Measurements from ENCODE around the gene MYH15. TPM values are rescaled to one million over a fixed set of nuclear protein-coding genes. Genes with fewer than 3 reads are reported as not detected.

Gene MYH15
- total RNA-seq, 2 experiments from 2014 or later, result 0.46 to 0.57 TPM

DNA sequence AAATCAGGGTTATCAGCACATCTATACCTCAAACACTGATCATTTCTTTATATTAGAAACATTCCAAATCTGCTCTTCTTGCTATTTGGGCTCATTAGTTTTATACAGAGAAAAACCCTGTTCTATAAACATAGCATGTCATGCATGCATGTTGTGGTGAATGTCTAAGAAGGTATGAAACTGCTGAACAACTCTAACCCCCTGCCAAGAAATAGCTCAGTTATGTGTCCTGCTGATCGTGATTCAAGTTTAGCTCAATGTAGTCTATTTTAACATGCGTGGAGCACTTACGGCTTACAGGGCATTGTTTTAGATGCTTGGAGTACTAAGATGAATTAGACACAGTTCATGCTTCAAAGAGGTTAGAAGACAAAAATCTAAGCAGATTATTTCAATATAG lies 35.8 kb downstream of the MYH15 start:
- Histone ChIP-seq H3K4me1 (ENCODE audit: insufficient read depth, low read length, poor library complexity, severe bottlenecking) (no peaks in the 10 kb centered on the region), H2AFZ (ENCODE audit: low read length) (no peak overlapping the region), H3K4me3 (ENCODE audit: low read depth, low read length, poor library complexity, severe bottlenecking) (no peak overlapping the region), H3K4me2 (ENCODE audit: low read length) (no peak overlapping the region), H3K27ac (ENCODE audit: low read depth, low read length, poor library complexity, severe bottlenecking) (no peak overlapping the region), H3K9me2 (ENCODE audit: insufficient read depth, low read length) (no peaks in the 10 kb centered on the region), H4K20me1 (ENCODE audit: insufficient read depth, low read length) (no peaks in the 10 kb centered on the region), H3K9me3 (ENCODE audit: low read length) (no peaks in the 10 kb centered on the region), H3K36me3 (ENCODE audit: insufficient read depth, low read length) (no peaks in the 10 kb centered on the region), H3K79me2 (ENCODE audit: insufficient read depth, low read depth, low read length) (no peaks in the 10 kb centered on the region)
- CTCF ChIA-PET (ENCODE audit: unreplicated experiment), result no interaction called here
- no TSS peak for BruUV-seq (replicated peaks)
- POLR2A ChIA-PET, result interaction anchor here (0.7 to 1.1 kb wide), 2 partner anchors 541 to 1020 kb away, joined by 3 to 5 read pairs; no protein-coding TSS in a partner anchor
- DNase-seq (ENCODE audit: low spot score), result no peak
- no peak for TF ChIP-seq EZH2phosphoT487 (IDR thresholded peaks at IDR 0.05; ENCODE audit: borderline replicate concordance, low read depth, low read length)
- TF ChIP-seq CTCF (conservative IDR thresholded peaks at IDR 0.05; ENCODE audit: low read length), result no peak
- intact Hi-C loops (cut with micrococcal nuclease; ENCODE audit: unreplicated experiment), result no loop called here

DNA sequence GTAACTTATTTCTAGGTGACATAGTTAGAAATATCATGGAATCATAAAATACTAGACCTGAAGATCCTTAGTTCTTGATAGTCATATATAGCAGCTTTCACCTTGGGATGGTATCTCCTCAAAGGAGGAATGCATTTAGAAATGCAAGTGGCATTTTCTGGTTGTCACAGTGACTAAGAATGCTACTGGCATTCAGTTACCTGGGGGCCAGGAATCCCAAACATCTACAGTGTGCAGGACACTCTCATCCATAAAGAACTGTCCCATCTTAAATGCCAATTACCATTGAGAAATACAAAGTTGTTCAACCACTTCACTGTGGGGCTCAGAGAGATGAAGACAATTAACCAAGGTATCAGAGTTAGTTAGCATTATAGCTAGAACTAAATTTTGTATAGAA lies 36.7 kb downstream of the MYH15 start:
- no peak overlapping the region for H3K4me2 ChIP-seq (ENCODE audit: low read length)
- TF ChIP-seq CTCF (conservative IDR thresholded peaks at IDR 0.05; ENCODE audit: low read length) (no peak), EZH2phosphoT487 (IDR thresholded peaks at IDR 0.05; ENCODE audit: borderline replicate concordance, low read depth, low read length) (no peak)

GRCh38 chr3:108472001-108472591 lies 38.3 kb downstream of the MYH15 start:
- intact Hi-C loops (cut with micrococcal nuclease; ENCODE audit: unreplicated experiment), result no loop called here
- Histone ChIP-seq H3K4me3 (ENCODE audit: low read depth, low read length, poor library complexity, severe bottlenecking) (no peak overlapping the region), H3K9me3 (ENCODE audit: low read length) (no peaks in the 10 kb centered on the region), H4K20me1 (ENCODE audit: insufficient read depth, low read length) (no peaks in the 10 kb centered on the region), H3K79me2 (ENCODE audit: insufficient read depth, low read depth, low read length) (no peaks in the 10 kb centered on the region), H3K36me3 (ENCODE audit: insufficient read depth, low read length) (no peaks in the 10 kb centered on the region), H3K4me1 (ENCODE audit: insufficient read depth, low read length, poor library complexity, severe bottlenecking) (no peaks in the 10 kb centered on the region), H3K9me2 (ENCODE audit: insufficient read depth, low read length) (no peaks in the 10 kb centered on the region), H2AFZ (ENCODE audit: low read length) (no peak overlapping the region), H3K4me2 (ENCODE audit: low read length) (no peak overlapping the region), H3K27ac (ENCODE audit: low read depth, low read length, poor library complexity, severe bottlenecking) (no peak overlapping the region)
- no TSS peak for BruUV-seq (replicated peaks)
- no peak for DNase-seq (ENCODE audit: low spot score)
- CTCF ChIA-PET (ENCODE audit: unreplicated experiment), result no interaction called here
- POLR2A ChIA-PET, result no interaction called here
- TF ChIP-seq EZH2phosphoT487 (IDR thresholded peaks at IDR 0.05; ENCODE audit: borderline replicate concordance, low read depth, low read length) (no peak), CTCF (conservative IDR thresholded peaks at IDR 0.05; ENCODE audit: low read length) (no peak)

More for the DNA sequence above, 36.7 kb downstream of the MYH15 start:
- no peak overlapping the region for H3K27ac ChIP-seq (ENCODE audit: low read depth, low read length, poor library complexity, severe bottlenecking)
- no peak overlapping the region for H2AFZ ChIP-seq (ENCODE audit: low read length)
- intact Hi-C loops (cut with micrococcal nuclease; ENCODE audit: unreplicated experiment), result no loop called here
- CTCF ChIA-PET (ENCODE audit: unreplicated experiment), result no interaction called here
- BruUV-seq (replicated peaks), result no TSS peak
- H3K9me2 ChIP-seq (ENCODE audit: insufficient read depth, low read length), result no peaks in the 10 kb centered on the region
- H4K20me1 ChIP-seq (ENCODE audit: insufficient read depth, low read length), result no peaks in the 10 kb centered on the region
- POLR2A ChIA-PET, result no interaction called here
- H3K4me3 ChIP-seq (ENCODE audit: low read depth, low read length, poor library complexity, severe bottlenecking), result no peak overlapping the region
- no peaks in the 10 kb centered on the region for H3K79me2 ChIP-seq (ENCODE audit: insufficient read depth, low read depth, low read length)
- no peaks in the 10 kb centered on the region for H3K4me1 ChIP-seq (ENCODE audit: insufficient read depth, low read length, poor library complexity, severe bottlenecking)
- DNase-seq (ENCODE audit: low spot score), result no peak
- H3K9me3 ChIP-seq (ENCODE audit: low read length), result no peaks in the 10 kb centered on the region
- no peaks in the 10 kb centered on the region for H3K36me3 ChIP-seq (ENCODE audit: insufficient read depth, low read length)

Measured in OCI-LY7 (cell line).